HFF-Myc (cell line): ENCODE data around the gene CFTR.

Experiments used
- DNase-seq: peaks from one replicate; pipeline ENCODE4 v3.0.0-alpha.2; 2011; ENCODE audit warnings: low read depth; ENCODE audit errors: extremely low read depth
- H3K4me3 ChIP-seq: replicated peaks from 2 replicates; pipeline ENCODE4 v1.5.1; 2011; ENCODE audit warnings: low read depth, mild to moderate bottlenecking, control low read depth, low read length
- CTCF ChIP-seq: IDR thresholded peaks from 2 replicates; pipeline ENCODE4 v1.5.1; 2012; ENCODE audit warnings: mild to moderate bottlenecking, low read depth, low read length, control low read depth; ENCODE audit errors: missing control alignments

Gene CFTR

GRCh38 chr7:117716707-117717299 is 237.0 kb downstream of the CFTR start:
- no peak for TF ChIP-seq CTCF
- H3K4me3 ChIP-seq: no peak overlapping the region
- no peak for DNase-seq

GRCh38 chr7:117717357-117717756 is 237.5 kb downstream of the CFTR start:
- no peak for DNase-seq
- no peak for TF ChIP-seq CTCF
- no peak overlapping the region for H3K4me3 ChIP-seq
